ENCODE data around the gene GAA. TPM values are rescaled to one million over a fixed set of nuclear protein-coding genes. Genes with fewer than 3 reads are reported as not detected.

GAA gene
- polyA plus RNA-seq, 10 donors: 17.6 to 42.7 (median 23.1) TPM

- DNase-seq: no peak
These were observed 15.0 kb downstream of the GAA start for GRCh38 chr17:80116276-80116920.

- DNase-seq: no peak
These were observed 15.6 kb downstream of the GAA start for GRCh38 chr17:80116921-80117380.

DNA sequence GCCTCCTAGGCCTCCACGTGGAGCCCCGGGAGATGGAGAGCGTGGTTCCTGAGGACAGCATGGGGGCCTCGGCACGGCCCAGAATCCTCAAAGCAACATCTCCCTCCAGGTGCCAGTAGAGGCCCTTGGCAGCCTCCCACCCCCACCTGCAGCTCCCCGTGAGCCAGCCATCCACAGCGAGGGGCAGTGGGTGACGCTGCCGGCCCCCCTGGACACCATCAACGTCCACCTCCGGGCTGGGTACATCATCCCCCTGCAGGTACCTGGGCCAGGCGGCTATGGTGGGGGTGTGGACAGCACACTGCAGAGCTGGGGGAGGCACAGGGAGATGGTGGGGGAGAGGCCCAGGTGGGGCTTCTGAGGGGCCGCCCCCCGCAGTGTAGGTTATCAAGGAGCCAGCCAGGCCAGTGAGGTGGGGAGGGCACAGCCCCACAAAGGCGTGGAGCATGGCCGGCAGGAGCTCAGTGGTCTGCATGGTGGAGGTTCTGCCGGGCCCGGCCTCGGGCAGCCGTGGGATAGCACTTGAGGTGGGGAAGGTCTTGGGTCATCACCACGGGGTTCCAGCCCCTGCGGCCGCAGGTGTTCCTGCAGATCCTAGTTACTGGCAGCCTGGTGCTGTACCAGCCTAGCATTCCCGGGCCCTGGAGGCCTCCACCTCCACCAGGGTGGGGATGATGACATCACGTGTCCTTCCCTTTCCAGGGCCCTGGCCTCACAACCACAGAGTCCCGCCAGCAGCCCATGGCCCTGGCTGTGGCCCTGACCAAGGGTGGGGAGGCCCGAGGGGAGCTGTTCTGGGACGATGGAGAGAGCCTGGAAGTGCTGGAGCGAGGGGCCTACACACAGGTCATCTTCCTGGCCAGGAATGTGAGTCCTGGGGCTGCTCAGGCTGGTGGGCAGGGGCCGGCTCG lies 16.4 kb downstream of the GAA start:
- DNase-seq: no peak

GRCh38 chr17:80118601-80119270 lies 17.4 kb downstream of the GAA start:
- DNase-seq: no peak

GRCh38 chr17:80119271-80119791 lies 17.9 kb downstream of the GAA start:
- no peak for DNase-seq

- no peak for DNase-seq
These were observed 18.5 kb downstream of the GAA start for GRCh38 chr17:80119839-80120238.

- no peak for DNase-seq
These were observed 20.7 kb downstream of the GAA start for GRCh38 chr17:80122026-80122575.

GRCh38 chr17:80122926-80123505 lies 21.6 kb downstream of the GAA start:
- no peak for DNase-seq

- peak in 1 of 3 donors; percentile 36 for DNase-seq
These were observed 22.4 kb downstream of the GAA start for GRCh38 chr17:80123791-80124190.

GRCh38 chr17:80124351-80124981 lies 23.1 kb downstream of the GAA start:
- DNase-seq: no peak

GRCh38 chr17:80125656-80126448 lies 24.5 kb downstream of the GAA start:
- DNase-seq: no peak

DNA sequence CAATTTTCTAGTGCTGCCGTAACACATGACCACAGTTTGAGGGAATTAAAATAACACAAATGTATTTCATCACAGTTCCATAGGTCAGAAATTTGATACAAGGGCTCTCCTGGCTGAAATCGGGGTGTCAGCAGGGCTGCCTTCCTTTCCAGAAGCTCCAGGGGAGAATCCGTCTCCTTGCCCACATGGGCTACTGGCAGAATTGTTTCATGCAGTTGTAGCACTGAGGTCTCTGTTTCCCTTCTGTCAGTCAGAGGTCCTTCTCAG lies 25.0 kb downstream of the GAA start:
- no peak for DNase-seq

DNA sequence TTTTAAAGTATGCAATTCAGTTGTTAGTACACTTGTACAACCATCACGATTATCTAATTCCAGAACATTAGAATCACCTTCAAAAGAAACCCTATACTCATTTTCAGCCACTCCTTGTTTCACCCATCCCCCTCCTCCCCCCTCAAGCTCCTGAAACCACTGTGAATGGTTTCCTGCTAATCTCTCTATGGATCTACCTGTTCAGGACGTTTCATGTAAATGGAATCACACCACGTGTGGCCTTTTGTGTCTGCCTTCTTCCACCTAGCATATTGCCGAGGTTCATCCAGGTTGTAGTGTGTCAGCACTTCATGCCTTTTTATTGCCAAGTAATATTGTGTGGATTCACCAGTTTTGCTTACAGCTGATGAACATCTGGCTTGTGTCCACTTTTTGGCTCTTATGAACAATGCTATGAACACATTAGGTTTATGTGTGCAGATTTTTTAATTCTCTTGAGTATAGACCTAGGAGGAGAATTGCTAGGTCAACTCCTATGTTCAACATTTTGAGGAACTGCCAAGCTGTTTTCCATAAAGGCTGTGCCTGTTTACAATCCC lies 27.7 kb downstream of the GAA start:
- DNase-seq: no peak

DNA sequence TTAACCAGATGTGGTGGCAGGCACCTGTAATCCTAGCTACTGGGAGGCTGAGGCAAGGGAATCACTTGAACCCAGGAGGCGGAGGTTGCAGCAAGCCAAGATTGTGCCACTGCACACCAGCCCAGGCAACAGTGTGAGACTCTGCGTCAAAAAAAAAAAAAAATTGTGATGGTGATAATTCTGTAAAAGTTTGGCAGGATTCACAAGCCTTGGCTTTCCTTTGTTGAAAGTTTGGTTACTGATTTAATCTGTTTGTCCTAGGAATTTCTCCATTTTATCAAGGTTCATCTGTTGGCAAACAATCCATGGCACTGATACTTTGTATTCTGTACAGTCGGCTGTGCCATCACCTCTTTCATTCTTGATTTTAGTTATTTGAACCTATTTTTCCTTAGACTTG lies 29.6 kb downstream of the GAA start:
- DNase-seq: no peak

GRCh38 chr17:80132906-80133625 lies 31.7 kb downstream of the GAA start:
- no peak for DNase-seq

- DNase-seq: no peak
These were observed 32.2 kb downstream of the GAA start for GRCh38 chr17:80133626-80133970.

GRCh38 chr17:80137131-80137530 lies 35.8 kb downstream of the GAA start:
- no peak for DNase-seq

GRCh38 chr17:80138856-80139426 lies 37.6 kb downstream of the GAA start:
- DNase-seq: no peak

DNA sequence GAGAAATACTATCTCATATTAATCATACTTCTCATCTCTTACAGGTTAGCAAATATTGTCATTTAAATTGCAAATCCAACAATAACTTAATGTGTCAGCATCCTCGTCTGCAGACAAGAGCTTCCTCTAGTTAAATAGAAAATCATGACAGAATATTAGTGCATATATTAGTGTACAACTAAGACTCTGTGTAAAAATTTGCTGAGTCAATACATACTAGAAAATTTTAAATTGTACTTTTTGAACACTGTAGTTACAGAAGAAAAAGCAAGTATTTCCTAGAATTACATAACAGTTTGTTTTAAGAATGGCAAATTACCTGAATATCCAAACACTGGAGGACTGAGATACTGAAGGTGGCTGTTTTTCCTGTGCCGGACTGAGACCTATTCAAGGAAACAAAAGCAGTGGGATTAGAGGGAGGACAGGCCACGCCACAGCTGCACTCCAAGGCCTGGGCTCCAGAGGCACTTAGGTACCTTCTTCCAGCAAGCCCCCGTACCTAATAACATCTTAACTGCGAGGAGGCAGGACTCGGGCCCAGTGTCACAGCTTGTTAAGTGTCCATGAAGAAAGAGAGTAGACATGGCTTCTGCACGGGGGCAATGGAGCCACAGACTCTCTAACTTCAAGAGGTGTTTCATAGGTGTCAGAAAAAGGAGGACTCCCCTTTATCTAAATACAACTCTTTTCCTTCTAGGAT lies 40.2 kb downstream of the GAA start:
- DNase-seq: no peak
